SU-DHL-6 (cell line): ENCODE results near the gene ARL15.

Experiments
- EZH2phosphoT487 ChIP-seq: fragments of 200-600 bp; sonication (generic), shearing (Covaris generic); conservative IDR thresholded peaks from 2 replicates; pipeline ENCODE4 v1.6.1; 2018; ENCODE audit warnings: mild to moderate bottlenecking, antibody characterized with exemption, low read length, moderate library complexity, mixed read lengths
- TF ChIP-seq, protein P1 (sequence below): fragments of 200-600 bp; sonication (generic); IDR thresholded peaks from one replicate; pipeline ENCODE4 v1.5.1; 2017; ENCODE audit warnings: antibody characterized with exemption, mild to moderate bottlenecking, low read length, moderate library complexity; ENCODE audit not compliant: insufficient read depth, poor library complexity, severe bottlenecking

DNA sequence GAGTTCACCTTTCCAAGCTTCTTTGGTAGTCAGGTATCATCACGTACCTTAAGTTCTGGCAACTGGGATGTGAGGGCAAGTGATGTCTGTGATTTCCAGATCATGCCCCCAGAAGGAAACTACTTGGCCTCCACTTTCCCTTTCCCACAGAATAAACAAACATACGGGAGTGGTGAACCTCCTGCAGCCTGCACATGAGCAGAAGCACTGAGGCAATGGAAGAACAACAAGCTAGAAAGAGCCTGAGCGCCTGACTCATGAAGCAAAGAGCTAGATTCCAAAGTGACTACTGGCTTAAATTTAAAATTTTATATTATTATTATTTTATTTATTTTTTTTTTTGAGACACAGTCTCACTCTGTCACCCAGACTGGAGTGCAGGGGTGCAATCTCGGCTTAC is 35.0 kb downstream of the ARL15 start:
- TF ChIP-seq, protein P1, sequence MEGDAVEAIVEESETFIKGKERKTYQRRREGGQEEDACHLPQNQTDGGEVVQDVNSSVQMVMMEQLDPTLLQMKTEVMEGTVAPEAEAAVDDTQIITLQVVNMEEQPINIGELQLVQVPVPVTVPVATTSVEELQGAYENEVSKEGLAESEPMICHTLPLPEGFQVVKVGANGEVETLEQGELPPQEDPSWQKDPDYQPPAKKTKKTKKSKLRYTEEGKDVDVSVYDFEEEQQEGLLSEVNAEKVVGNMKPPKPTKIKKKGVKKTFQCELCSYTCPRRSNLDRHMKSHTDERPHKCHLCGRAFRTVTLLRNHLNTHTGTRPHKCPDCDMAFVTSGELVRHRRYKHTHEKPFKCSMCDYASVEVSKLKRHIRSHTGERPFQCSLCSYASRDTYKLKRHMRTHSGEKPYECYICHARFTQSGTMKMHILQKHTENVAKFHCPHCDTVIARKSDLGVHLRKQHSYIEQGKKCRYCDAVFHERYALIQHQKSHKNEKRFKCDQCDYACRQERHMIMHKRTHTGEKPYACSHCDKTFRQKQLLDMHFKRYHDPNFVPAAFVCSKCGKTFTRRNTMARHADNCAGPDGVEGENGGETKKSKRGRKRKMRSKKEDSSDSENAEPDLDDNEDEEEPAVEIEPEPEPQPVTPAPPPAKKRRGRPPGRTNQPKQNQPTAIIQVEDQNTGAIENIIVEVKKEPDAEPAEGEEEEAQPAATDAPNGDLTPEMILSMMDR: no peak
- TF ChIP-seq EZH2phosphoT487: no peak
